ENCODE results near the gene HOXB1.
A peak's percentile ranks its signal among the peaks of the same experiment; 100 is the strongest.
"Not testable (repeated sequence)": the region's sequence is repeated elsewhere in the genome, so short reads cannot be mapped to it uniquely, and the experiment has no call there.

HOXB1 gene

DNA sequence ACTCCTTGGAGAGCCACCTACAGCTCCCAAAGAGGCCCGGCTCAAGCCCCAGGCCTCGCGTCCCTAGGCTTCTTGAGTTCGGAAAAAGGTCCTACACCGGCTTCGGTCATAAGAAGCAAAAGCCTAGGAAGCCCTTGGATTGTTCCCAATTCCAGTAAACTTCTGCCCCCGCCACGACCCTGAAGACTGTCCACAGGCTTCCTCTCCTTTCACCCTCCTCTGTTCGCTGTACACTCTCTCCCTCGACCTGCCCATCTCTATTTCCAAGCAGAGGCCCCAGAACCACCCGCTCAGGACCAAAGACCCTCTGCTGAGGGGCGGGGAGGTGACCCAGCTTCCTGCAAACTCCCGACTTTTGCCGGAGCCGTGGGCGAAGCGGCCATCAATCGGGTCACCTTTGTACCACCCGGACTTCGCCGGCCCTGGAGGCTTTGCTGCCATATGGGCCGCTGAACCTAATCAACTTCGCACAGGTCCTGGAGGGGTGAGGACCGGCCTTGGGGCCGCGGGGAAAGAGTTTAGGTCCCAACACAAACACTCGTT, 11.4 kb upstream of the HOXB1 start:
- DNase-seq: peak; percentile 29

DNA sequence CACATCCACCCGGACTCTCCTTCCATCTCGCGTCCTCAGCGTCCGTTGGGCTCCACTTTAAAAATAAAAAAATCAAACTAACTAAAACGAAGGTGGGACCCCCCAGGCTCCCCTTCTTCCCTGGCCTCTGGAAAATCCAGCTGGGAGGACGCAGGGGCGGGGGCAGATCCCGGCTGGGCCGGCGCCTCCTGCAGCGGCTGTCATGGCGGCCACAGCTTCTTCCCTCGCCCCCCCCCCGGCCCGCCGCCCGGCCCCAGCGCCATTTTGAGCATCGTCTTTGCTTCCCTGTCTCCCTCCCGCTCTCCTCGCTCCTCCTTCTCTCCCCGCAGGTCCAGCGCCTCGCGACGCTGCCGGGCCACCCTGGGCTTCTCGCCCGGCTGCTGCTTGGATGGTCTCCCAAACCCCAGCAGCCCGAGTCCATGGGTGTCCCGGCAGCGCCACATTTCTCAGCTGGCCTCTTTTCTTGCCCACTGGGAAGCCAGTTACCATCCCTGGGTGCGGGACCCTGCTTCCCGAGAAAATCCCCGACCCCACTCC, 10.8 kb upstream of the HOXB1 start:
- DNase-seq: peak; percentile 65

DNA sequence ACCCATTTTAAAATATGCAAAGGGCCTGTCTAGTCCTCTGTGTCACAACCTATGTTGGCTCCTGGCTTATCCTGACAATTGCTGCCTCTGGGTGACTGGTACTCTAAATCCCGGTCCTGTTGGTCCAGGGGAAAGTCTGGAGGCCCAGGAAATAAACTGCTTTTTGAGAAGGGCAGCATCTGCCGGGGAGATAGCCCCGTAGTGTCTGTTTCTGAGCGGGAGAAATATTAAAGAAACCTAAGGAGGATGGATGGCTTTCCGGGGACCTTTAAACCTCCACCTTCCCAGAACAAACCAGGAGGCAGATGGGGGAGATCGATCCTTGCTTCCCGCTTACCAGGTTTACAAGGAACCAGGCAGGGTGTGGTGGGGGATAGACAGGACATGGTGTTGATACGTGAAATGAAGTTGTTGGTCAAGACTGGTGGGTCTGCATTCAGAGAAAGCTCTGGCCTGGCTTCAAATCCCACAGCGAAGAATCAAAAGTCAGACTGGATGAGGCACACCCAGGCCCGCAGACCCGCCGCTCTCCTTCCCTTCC, 10.3 kb upstream of the HOXB1 start:
- DNase-seq: no peak

DNA sequence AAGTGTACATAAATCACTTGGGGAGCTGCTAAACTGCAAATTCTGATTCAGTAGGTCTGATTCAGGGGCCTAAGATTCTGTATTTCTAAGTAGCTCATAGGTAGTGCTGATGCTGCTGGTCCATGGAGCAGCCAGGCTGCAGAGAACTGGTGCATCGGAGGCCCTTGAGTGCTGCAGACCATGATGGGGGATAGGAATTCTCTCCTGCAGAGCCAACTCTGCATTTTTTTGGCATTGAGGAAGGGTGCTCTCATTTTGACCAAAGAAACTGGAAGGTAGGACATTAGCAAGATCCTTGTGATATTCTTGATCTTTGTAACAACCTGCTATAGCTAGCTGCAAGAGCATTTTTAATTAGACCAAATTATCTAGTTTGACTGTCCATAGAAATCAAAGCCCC, 9.4 kb upstream of the HOXB1 start:
- no peak for DNase-seq

DNA sequence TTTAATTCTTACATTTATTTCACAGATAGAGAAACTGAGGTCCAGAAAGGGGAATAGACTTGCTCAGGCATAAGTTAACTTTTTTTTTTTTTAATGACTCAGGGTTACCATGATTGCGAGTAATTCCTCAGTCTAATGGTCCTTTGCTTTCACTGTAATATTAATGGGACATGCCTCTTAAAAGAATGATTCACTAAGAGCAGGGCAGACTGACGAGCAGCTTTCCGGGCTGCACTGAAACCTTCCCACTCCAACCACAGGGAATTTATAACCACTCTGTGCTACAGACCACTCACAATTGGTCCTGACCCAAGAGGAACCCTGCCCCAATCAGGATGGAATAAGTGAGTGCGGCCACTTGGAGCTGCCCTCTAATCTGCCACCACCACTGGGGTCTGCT, 8.4 kb upstream of the HOXB1 start:
- no peak for DNase-seq

DNA sequence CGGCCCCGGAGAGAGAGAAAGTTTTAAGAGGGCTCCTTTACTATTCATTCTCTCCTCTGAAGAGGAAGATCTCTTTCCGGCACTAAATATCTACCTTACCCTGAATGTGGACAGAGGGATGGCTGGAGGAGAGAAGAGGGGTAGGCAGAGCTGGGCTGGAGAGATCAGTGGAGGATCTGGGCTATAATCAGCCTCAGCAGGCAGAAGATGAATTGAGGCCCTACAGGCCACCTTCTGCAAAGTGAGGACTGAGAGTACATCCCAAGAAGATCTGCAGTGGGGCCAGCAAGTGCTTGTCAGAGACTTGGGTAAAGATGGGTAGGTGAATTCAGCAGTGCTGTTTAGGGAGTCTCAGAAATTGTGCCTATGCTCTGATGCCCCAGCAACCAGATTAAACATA, 6.5 kb upstream of the HOXB1 start:
- DNase-seq: no peak

DNA sequence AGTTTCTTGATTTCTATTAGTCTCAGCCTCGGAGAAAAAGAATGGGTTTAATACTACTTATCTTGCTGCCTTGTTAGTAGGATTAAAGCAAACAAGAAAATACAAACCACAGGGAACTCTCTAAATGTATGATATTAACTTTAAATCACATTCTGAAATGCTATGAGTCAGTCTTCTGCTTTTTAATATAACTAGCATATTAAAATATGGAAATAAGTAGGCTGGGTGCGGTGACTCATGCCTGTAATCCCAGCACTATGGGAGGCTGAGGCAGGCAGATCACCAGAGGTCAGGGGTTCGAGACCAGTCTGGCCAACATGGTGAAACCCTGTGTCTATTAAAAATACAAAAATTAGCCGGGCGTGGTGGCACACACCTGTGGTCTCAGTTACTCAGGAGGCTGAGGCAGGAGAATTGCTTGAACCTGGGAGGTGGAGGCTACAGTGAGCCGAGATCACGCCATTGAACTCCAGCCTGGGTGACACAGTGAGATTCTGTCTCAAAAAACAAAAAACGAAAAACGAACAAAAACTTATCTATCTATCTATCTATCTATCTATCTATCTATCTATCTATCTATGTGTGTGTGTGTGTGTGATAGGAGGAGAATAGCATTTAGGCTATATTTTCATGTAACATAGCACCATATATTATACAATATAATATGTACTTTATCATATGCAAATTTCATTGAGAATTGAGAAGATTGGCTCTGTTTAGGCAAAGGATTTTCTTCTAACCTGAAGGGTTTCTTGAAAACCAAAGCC, 5.2 kb upstream of the HOXB1 start:
- DNase-seq: not testable (repeated sequence)

DNA sequence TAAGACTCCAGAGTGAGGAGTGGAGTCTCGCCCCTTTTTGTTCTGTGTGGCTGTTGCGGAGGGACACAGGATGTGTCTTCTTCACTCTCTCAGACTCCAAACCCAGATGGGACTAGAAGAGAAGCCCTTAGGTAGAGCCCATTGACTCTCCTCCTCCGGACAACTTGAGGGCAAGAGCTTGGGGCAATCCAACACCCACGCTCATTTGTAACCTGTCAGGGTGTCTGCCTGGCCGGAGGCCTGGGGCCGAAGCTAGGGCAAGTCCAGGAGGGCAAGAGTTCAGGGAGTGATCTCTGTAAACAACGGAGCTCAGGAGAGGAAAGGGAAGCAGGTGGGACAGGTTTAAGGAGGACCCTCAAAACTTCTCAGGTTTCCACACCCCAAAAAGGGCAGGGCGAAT, 1.4 kb upstream of the HOXB1 start:
- no peak for DNase-seq

DNA sequence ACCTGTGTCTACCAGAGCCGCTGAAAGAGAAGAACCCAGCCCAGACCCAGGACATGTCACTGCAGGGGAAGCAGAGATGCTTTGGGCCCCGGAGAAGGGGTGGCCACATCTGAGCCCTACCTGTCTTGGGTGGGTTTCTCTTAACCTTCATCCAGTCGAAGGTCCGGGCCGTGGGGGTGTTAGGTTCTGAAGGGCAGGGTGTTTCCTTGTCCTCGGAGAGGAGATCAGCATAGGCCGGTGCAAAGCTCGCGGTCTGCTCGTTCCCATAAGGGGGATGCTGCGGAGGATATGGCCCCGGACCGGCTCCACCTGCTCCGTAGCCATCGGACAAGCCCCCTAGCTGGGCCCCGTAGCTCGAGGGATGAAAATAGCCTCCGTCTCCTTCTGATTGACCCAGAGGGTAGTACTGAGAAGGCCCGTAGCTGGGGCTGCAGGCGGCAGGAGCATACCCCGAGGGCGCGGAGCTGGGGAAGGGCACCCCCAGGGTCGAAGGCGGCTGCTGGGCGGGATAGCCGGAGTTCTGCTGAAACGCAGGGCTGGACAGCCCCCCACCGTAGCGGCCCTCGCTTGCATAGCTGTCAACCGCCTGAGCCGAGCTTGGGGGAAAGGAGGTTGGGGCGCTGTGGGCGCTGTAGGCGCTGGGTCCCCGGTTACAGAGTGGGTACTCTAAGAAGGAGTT, 464 bp downstream of the HOXB1 start:
- DNase-seq: no peak

DNA sequence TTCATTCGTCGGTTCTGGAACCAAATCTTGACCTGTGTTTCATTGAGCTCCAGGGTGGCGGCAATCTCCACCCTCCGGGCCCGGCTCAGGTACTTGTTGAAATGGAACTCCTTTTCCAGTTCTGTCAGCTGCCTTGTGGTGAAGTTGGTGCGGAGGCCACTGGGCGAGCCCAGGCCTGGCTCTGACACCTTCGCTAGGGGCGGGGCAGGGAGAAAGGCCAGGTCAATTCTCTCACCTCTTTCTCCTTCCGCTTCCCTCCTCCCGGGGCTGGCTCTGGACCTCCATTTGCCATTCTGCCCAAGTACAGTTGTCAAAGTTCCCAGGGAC, 1.2 kb downstream of the HOXB1 start:
- no peak for DNase-seq

DNA sequence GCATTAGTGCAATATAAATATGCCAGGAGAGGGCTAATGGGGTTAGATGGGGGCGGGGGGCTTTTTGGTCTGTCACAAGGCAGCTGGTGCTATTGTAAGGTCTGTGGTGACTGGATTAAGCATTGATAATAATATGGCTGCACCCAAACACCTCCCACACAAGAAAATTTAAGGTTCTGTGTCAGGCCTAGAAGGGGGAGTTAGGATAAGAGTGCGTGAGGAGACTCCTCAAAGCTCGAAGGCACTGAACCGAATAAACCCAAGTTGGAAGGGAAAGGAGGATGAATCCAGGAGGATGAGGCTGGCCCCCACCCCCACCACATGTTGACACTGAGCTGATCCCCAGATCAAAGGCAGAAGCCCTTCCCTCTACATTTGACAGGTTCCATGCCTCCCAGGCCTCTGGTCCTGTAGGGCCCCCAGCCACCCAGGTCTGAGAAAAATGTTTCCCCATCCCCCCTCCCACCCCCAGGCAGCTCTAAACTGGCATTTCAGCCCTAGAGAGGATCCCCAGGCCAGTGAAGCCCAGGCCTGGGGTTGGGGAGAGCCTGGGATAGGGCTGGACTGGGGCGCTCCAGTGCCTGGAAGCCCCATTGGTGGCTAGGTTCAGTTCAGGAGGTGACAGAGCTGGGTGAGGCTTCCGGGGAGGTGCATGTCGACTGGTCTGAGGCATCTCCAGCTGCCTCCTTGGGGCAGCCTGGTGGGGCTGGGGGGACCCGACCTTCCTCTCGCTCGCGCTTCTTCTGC, 1.7 kb downstream of the HOXB1 start:
- DNase-seq: no peak

DNA sequence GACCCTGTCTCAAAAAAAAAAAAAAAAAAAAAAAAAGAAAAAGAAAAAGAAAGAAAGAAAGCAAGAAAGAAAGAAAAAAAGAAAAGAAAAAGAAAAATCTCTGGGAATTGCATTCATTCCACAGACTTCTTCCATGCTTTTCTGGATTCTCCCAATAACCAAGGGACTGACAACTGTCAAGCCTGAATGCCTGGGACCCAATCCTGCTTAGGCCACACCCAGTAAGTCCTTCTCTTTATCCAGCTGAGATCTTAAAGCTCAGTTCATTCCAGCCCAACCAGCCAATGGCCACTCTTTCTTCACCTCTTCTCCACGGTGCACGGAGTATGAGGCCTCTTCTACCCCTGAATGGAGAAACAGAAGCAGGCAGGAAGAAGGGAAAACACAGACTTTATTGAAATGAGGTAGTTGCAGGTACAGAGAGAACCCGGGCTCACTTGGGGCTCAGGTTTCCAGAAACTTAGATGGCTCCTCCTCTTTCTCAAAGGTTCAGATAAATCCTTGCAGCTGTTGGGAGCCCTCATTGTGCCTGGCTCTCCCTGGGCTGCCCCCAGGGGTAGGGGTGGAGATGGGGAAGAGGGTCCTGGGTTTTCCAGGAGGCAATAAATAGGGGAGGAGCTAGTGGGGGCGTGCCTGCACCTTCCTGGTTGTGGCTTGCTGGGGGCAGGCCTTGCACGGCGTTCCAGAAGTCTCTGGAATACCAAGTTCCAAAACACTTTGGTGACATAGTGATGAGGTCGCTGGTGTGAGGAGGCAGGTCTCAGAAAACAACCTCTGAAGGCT, 2.5 kb downstream of the HOXB1 start:
- no peak for DNase-seq

DNA sequence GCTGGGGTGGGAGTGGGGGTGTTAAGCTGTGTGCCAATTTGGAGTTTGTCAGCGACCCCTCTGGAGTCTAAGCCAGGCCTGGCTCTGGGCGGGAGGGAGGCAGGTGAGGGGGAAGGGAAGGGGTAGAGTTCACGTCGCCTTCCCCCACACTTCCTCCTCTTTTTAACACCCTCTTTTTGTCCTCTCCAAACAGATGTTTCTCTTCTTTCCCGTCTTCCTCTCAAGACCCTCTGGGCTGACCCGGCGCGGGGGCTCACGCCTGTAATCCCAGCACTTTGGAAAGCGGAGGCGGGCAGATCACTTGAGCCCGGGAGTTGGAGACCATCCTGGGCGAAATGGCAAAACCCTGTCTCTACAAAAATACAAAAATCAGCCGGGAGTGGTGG, 3.3 kb downstream of the HOXB1 start:
- no peak for DNase-seq

DNA sequence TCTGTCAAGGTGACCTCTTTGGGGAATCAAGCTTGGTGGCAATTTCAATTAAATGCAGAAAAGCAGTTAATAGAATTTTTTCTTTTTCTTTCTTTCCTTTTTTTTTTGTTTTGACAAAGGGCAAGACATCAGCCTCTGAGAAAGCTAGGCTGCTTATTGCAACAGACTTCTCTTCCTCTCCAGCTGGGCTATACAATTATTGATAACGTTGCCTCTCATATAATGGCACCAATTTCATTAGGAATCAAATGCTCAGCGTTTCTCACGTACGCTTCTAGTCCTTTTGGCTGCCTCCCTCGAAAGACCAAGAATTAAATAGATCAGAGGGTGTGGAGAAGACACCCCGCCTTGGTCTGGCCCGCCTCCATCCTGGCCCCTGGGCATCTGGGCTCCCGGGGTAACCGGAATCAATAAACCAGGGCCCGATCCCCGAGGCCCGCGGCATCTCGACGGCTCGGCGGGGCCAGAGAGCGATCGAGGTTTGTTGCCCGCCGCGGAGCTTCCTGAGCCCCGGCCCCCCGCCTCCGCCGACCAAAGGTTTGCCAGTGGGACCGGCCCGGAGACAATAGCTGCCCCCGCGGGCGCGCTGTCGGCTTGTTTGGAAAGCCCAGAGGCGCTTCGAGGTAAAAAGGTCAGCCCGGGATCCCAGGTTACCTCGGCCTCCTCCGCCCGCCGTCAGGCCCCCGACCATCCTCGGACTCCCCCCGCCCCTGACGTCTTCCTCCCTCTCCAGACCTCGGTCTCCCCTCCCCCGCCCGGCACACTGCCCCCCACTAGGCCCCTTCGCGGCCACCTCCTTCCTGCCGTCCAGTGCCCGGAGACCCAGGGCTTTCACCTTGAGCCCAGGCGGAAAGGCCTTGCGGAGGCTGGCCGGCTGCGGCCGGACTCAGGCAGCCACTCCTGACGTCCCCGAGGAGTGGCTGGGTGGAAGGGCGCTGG, 3.9 kb downstream of the HOXB1 start:
- no peak for DNase-seq

DNA sequence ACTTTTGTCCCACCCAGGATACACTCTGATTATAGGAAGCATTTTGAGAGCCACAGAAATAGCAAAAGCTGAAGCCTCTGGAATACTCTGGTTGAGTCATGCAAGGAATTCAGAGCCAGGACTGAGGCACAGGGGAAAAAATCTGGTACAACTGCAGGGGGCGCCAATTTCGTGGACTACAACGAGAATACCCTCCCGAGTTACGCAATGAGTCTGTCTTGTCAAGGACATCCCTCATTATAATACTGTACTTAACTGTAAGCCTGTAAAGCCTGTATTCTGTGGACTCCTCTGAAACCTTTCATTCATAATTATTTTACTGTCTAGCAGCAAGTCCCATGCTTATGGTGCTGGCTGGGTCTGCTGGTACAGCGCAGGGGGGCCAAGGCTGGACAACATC, 7.8 kb downstream of the HOXB1 start:
- DNase-seq: no peak

DNA sequence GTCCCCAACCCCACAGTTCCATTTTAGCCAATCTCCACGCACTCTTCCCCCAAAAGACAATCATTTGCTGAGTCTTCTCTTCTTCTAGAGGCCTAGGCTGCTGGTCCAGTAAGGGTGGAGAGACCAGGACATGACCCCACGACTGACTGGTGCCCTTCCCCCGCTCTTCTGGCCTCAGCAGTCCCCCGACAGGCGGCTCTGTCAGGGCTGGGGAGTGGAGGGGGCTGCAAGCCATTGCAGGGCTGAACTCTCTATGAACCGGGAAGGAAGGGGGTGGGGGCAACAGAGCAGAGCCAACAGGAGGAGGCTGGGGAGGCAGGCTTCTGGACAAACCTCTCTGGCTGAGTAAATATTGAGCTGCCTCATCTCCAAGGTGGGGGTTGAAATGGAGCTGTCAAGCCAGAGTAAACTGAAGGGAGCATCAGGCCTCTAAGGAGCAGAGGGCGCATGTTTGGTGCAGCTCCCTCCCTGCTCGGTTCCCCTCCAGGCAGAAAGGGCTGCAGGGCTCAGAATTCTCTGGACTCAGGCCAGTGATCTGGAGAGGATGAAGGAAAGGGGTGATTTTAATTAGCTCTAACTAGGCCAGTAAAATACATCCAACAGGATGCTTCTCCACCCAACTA, 8.7 kb downstream of the HOXB1 start:
- no peak for DNase-seq

DNA sequence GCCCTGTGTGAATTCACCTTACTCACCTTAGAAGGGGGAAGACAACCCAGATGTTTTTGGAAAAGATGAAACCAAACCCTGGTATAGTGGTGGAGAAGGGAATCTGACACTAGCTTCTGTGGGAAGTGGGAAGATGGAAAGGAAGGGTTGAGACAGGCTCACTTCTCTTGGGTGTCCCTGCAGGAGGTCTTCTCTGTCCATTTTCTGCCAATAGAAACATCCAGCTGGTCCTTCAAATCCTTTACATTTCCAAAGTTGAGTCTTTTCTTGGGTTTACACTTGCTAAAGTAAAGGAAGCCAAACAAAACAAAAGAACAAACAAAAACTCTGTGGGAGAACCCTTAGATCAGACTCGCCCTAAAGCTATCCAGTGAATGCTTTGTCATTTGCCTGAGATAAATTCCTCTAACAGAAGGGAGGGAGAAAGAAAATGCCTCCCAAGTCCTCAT, 10.2 kb downstream of the HOXB1 start:
- no peak for DNase-seq

DNA sequence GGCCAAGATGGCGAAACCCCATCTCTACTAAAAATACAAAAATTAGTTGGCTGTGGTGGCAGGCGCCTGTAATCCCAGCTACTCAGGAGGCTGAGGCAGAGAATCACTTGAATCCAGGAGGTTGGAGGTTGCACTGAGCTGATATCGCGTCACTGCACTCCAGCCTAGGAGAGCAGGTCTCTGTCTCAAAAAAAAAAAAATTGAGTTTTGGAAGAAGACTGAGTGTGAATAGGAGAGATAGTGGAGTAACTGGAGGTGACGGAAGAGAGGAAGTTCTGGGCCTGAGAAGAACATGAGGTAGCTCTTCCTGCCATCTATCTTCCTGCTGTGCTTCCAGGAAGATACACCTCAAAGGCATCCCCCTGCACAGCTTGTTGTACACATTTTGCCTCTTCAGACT, 11.4 kb downstream of the HOXB1 start:
- DNase-seq: no peak

DNA sequence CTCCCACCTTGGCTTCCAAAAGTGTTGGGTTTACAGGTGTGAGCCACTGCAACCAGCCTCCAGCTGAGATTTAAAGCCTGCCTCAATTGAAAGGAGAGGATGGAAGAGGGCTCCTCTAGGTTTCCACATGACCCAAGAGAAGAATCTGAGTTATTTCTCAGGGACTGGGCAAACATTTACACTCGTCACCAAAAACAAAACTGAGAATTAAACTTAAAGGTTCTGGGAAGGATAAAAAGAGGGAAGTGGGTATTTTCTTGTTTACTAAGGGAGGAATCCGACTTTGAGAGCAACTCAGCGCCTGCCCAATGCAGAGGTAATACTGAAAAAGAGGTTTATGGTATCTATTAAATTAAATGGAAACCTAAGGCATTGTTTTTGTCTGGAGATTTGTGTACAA, 13.3 kb downstream of the HOXB1 start:
- no peak for DNase-seq
